ENCODE data around the gene ITGA7.

ITGA7 gene, protein sequence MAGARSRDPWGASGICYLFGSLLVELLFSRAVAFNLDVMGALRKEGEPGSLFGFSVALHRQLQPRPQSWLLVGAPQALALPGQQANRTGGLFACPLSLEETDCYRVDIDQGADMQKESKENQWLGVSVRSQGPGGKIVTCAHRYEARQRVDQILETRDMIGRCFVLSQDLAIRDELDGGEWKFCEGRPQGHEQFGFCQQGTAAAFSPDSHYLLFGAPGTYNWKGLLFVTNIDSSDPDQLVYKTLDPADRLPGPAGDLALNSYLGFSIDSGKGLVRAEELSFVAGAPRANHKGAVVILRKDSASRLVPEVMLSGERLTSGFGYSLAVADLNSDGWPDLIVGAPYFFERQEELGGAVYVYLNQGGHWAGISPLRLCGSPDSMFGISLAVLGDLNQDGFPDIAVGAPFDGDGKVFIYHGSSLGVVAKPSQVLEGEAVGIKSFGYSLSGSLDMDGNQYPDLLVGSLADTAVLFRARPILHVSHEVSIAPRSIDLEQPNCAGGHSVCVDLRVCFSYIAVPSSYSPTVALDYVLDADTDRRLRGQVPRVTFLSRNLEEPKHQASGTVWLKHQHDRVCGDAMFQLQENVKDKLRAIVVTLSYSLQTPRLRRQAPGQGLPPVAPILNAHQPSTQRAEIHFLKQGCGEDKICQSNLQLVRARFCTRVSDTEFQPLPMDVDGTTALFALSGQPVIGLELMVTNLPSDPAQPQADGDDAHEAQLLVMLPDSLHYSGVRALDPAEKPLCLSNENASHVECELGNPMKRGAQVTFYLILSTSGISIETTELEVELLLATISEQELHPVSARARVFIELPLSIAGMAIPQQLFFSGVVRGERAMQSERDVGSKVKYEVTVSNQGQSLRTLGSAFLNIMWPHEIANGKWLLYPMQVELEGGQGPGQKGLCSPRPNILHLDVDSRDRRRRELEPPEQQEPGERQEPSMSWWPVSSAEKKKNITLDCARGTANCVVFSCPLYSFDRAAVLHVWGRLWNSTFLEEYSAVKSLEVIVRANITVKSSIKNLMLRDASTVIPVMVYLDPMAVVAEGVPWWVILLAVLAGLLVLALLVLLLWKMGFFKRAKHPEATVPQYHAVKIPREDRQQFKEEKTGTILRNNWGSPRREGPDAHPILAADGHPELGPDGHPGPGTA

DNA sequence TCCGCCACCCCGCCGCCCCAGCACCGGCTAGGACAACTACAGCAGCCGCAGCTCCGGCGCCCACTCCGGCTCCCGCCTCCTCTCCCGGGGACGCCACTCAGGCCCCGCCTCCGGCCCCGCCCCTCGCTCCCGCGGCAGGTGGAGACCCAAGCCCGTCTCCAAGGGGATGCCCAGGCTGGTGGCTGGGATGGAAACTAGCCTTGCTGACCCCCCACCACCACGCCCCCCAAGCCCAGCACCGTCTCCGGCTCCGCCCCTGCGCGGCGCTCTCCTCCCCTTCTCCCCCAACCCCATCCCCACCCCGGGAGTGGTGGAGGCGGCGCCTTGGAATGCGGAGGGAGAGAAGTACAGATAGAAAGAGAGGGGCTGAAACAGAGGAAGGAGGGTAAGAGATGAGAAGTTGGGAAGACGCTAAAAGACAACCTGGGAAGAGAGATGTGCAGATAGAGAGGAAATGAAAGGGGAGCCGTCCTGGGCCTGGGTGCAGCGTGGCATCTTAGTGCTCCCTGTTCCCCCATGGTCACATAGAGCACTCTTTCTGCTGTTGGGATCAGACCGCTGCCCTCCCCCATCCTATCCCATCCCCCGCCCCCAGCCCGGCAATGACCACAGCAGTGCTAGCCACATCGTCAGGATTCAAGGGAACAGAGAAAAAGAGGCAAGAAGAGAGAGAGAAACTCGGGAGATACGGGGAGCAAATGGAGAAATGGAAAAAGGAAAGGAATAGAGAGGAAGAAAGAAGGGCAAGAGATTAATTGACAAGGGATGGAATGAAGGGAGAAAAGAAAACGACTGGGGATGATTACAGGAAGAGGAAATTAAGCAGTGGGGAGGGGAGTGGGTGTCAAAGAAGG lies at the start of gene ITGA7:
TSS of gene ITGA7 (minus strand) at position 64 of the 854 bp plus-strand sequence. CDS start 222 bp downstream, outside the sequence.
- no peak for DNase-seq (ENCODE audit: low read depth, low spot score)
- H3K27ac ChIP-seq = no peak within 1 kb of the TSS

DNA sequence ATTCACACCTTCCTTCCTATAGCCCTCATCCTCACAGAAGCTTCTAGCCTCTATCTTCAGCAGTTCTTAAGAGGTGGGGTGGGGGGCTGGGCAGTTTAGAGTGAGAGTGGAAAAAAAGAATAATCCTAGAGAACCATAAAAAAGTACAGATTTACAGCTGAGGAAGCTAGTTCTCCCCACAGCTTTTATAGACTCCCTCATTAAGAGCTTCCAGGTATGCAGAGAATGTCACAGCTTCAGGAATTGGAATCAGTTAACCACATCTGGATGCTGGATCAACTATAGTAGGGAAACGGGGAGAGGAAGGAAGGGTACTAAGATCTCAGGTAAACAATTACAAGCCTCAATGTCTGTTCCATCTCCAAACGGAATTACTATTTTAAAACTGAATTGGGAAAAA lies 47.5 kb upstream of the ITGA7 start:
- no peak for DNase-seq (ENCODE audit: low read depth, low spot score)
- H3K27ac ChIP-seq = no peak overlapping the region

DNA sequence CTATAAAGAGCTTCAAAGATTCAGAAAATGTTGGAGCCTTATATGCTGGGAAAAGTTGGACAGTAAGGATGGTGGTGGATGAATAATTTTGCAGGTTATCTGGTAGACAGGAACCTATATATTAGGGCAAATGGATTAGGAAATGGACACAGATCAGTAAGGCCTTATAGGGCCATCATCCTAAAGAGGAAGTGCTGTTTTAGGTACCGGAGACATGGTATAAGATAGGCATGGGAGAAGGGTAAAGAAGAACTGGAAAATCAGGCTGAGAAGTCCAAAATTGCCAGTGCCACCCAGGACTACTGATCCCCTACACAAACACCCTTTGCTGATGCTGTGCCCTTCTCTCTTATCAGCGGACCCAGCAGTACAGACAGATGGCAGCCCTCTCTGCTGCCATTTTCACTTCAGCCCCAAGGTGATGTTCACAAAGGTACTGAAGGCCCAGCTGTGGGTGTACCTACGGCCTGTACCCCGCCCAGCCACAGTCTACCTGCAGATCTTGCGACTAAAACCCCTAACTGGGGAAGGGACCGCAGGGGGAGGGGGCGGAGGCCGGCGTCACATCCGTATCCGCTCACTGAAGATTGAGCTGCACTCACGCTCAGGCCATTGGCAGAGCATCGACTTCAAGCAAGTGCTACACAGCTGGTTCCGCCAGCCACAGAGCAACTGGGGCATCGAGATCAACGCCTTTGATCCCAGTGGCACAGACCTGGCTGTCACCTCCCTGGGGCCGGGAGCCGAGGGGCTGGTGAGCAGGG lies 40.7 kb upstream of the ITGA7 start:
- H3K27ac ChIP-seq = no peak overlapping the region
- no peak for DNase-seq (ENCODE audit: low read depth, low spot score)

DNA sequence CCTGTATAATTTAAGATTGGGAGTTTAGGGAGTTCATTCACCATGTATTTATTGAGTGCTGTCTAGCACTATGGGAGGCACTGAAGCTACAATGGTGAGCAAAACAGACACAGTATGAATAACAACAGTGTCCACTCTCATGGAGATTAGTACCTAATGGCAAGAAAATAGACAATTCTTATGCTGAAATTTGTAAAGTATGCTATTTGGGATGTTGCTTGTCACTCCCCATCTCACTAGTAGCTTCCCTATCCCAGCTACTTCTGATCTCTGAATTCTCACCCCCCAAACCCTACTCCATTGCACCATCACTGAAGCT lies 39.2 kb upstream of the ITGA7 start:
- DNase-seq (ENCODE audit: low read depth, low spot score) = no peak
- no peak overlapping the region for H3K27ac ChIP-seq

DNA sequence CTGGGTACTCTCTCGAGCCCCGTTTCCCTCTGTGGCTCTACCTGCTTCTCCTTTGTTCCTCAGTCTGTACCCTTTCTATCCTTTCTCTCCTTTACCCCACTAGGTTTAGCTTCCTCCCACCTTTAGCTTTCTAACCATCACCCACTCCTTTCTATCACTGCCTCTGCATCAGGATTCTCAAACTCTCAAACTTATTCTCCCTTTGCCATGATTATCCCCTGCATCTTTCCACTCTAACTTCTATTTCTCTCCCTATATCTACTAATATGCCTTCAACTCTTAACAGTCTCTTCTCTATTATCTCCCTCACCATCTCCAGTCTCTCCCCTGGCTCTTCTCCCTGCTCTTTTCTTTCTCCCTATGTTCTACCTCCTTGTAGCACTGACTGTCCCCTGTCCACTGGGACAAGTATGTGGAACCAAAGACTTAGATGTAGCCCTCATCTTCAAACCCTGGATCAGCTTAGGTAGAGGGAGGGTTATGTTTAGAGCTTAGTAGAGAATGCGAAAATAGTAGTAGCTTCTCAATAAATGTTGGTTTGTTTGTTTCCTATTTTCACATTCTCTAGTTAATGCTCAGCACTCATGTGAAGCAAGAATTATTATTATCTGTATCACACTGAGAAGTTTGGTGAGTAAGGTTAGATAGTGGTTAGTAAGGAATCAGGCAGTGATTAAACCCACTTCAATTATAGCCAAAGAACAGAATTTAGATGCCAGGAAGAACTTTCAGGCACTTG lies 38.6 kb upstream of the ITGA7 start:
- no peak for DNase-seq (ENCODE audit: low read depth, low spot score)
- no peak overlapping the region for H3K27ac ChIP-seq

DNA sequence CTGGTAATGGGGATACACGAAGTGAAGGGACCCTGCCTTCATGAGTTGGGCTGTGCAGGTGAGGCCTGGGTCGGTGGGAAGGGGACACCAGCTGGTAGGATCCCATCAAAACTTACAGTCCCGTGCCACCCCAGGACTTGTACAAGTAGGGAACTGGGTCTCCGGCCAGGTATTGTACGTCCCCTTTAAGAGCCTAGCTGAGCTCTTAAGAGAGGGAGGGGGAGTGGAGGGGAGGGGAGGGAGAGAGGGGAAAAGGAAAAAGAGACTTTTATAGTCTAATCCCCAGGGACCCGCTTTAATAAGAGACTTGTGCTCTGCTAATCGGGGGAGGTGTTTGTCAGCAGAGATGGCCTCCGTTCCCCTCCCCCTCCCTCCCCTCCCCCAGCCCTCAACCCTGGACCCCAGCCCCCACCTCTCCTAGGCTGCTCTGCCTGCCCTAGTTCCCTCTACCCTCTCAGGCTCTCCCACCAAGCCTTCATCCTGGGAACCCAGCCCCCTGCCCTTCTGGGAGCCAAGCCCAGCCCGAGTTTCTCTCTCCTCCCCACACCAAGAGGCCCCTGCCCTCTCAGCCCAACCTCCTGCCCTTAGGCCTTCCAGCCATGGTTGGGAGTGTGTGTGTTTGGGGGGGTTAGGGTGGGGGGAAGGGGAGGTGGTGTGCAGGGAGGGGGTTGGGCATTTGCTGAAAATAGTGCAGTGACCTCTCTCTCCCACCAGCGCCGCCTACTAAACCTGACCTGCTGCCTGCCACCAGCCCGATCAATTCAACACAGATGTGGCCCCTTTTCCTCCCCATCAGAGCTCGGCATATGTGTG lies 37.9 kb upstream of the ITGA7 start:
- no peak overlapping the region for H3K27ac ChIP-seq
- DNase-seq (ENCODE audit: low read depth, low spot score) = no peak

DNA sequence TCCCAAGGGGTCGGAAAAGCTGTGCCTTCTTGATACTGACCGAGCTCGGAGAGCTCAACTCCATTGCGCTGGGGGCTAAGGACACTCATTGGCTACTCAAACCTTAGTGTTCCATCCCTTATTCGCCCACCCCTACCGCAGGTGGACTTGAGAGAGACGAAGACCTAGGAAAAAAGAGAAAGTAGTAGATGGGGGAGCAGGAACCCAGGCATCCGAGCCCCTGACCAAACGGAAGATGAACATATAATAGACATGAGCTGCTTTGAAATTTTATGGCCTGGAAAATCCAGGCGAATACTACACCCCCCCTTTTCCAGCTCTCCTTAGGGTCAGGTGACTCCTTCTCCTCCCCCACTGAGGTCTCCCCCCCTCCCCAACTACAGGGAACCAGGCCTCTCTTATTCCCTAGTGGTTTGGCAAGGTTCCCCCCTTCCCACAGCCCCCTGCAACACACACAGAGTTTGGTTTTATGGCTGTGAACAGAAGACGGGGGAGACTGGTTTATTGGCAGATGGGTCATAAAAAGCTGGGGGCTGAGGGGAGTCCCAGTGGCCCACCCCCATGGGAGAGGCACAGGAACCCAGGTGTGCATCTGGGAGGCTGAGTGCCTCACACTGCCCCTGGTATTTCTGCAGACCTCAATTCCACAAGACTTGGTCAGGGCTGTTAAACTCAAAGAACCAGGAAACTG lies 36.8 kb upstream of the ITGA7 start:
- H3K27ac ChIP-seq = no peak overlapping the region
- DNase-seq (ENCODE audit: low read depth, low spot score) = no peak

DNA sequence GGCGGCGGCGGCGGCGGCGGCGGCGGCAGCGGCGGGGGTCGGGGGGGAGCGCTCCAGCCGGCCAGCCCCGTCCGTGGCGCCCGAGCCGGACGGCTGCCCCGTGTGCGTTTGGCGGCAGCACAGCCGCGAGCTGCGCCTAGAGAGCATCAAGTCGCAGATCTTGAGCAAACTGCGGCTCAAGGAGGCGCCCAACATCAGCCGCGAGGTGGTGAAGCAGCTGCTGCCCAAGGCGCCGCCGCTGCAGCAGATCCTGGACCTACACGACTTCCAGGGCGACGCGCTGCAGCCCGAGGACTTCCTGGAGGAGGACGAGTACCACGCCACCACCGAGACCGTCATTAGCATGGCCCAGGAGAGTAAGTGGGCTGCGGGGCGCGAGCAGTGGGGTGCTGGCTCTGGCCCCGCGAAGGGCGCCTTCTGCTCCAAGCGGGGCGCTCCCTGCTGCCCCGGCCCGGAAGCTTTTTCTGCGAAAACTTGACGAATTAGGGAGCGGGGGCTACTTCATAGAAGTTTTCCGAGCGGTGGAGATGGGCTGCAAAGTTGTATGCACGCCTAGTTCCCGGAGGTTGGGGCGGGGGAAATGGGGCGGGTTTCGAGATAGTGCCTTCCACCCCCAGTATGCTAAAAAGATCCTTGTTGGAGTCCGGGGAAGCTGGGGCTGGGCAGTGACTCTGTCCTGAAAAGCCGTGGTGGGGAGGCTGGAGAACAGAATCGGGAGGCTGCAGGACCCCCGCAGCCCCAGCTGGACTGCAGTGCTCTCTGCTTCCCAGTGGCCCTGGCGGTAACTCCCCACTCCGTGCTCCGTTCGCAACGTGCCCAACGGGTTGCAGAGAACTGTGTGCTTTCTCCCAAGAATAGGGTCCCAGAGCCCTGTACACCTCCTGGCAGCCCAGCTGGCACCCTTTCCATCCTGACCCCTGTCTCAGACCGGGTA lies 36.0 kb upstream of the ITGA7 start:
- no peak overlapping the region for H3K27ac ChIP-seq
- no peak for DNase-seq (ENCODE audit: low read depth, low spot score)

DNA sequence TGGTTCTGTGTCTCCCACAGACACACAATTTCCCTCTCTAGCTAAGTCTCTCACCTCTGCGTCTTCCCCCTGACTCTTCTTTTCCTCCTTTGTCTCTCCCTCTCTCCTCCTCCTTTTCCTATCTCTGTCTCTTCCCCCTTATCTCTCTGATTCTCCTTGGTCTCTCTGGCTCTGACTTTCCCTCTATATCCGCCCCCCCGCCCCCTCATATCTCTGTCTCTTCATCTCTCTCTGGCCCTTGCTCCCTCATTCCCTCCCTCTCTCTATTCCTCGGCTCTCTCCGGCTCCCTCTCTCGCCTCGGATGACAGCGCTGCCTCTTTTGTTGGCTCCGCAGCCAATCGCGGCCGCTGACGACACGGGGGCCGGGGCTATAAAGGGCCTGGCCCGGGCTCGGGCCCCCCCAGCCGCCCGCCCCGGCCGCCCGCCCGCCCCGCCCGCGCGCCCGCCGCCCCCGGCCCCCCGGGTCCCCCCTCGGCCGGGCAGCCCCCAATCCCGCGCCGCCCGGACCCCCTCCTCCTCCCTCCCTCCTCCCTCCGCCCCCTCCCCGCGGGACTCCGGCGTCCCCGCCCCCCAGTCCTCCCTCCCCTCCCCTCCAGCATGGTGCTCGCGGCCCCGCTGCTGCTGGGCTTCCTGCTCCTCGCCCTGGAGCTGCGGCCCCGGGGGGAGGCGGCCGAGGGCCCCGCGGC lies 35.2 kb upstream of the ITGA7 start, which contains the start of gene GDF11:
TSS of gene GDF11 (plus strand) at position 404 of the 687 bp plus-strand sequence. CDS start at position 599, 195 bp downstream.
- DNase-seq (ENCODE audit: low read depth, low spot score) = no peak
- H3K27ac ChIP-seq = no peak within 1 kb of the TSS

DNA sequence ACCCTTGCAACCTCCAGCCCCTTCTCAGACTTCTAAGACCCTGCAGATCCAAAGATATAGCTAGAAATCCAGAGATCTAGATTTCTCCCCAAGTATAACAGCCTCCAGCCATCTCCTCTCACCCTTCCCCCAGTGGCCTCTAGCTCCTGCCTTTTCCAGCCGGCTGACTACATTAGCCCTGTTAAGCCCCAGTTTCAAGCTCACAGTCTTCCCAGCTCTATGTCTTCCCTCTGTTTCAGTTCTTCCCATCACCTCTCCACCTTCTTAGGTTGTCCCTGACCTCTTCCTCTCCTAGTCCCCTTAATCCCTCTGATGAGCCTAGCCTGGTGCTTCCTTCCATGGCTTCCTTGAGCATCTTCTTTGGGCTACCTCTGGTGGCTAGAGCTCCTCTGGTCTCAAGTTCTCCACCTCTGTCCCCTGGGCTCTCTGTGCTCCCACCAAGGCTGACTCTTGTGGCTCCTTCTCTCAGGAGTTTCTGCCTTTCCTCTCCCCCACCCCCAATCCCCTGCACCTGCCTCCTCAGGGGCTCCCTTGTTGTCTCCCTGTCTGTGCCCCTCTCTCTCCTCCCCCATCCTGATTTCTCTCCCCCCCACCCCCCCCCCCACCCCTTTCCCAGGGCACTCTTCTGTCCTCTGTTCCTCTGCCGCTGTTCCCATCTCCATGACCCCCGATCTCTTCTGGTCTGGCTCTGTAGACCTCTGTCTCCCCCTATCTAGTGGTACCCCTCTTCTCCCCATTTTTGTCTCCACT lies 34.4 kb upstream of the ITGA7 start:
- no peak for DNase-seq (ENCODE audit: low read depth, low spot score)
- no peak overlapping the region for H3K27ac ChIP-seq

DNA sequence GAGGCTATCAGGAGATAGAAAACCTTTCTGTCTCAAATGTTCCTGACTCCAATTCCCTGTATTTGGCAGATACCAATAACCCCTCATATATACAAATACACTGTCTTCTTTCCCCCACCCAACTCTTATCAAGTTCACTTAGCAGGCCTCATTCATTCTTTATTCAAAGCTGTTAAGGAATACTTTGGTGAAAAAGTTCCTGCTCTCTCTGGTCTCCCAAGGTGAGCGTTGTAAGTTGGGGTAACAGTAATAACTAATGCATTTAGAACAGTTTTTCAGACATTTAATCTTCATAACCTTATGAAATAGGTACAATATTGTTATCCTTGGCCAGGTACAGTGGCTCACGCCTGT lies 31.3 kb upstream of the ITGA7 start:
- DNase-seq (ENCODE audit: low read depth, low spot score) = no peak
- H3K27ac ChIP-seq = no peak overlapping the region

DNA sequence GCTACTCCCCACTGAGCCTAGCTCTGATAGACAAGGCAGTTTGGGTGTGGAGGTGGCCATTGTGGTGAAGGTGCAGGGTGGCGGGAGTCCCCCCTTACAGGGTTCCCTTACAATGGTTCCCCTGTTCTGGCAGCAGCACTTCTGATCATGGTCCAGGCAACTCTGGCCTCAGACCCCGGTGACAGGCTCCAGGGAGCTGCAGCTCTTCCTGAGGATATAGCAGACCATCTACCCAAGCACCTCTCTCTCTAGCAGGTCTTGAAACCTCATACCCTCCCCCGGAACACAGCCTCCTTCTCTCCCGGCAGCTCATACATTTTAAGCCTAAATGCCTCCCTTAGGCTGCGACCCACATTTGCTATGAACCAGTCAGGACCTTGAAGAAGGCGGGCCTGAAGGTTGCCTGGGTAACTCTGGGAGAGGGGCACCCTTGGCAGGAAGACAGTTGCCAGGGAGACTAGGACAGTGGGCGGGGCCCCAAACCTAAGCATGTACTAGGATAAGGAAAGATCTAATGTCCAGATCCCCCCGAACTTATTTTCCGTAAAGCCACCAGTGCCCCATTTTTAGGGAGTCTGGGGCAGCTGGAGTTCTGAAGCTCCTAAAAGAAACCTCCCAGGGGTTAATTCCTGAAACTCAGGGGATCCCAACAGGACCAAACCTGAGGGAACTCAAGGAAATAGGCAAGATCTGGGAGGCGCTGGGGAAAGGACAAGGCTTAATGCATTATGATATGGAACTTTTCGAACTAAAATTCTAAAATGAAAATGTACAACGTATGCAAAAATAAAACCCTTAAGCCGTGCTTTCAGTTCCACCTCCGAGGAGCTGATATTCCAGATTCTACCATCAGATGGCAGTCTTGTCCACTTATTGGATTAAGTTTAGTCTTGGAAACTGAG lies 30.7 kb upstream of the ITGA7 start:
- no peak for DNase-seq (ENCODE audit: low read depth, low spot score)
- no peak overlapping the region for H3K27ac ChIP-seq

DNA sequence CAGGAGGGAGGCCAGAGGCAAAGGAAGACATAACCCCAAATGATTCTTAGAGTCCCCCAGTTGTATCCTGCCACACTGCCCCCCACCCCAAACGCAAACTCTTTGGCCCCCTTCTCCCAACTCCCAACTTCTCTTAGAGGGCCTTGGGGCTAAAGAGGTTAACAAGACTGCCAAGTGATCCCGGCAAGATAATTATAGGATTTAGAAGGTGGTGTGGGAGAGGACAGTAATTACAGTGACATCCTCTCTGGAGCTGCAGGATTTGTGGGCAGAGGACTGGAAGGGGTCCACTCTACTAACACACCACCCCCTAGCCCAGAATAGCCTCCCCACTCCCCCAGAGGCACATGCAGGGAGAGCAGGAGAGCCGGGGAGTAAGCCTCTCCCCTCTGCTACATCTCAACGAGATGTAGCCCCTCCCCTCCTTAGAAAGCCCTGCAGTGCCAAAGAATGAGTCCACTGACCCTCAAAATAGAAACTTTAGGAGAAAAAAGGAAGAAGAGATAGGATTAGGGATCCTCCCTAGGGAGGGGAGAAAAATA lies 29.9 kb upstream of the ITGA7 start:
- DNase-seq (ENCODE audit: low read depth, low spot score) = no peak
- no peak overlapping the region for H3K27ac ChIP-seq
